Measurements from ENCODE around the gene SERPINI1.

Gene SERPINI1

DNA sequence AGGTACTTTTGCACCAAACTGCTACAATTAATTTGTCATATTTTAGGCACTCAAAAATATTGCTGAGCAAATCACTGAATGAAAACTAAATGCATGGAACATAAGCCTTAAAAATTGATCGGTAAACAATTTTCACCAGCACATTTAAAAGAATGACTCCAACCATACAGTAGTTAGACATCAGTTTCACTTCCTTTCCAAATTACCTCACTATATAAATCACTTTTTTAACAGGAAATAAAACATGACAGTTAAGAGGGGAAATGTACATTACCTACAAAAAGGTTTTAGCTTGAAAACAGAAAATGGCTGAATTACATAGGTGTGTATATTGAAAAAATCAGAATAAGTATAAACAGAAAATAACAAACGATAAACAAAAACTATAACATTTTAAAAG lies 108.4 kb downstream of the SERPINI1 start:
- DNase-seq (ENCODE audit: low read depth in 2 of 3, low spot score in 2 of 3), result no peak

DNA sequence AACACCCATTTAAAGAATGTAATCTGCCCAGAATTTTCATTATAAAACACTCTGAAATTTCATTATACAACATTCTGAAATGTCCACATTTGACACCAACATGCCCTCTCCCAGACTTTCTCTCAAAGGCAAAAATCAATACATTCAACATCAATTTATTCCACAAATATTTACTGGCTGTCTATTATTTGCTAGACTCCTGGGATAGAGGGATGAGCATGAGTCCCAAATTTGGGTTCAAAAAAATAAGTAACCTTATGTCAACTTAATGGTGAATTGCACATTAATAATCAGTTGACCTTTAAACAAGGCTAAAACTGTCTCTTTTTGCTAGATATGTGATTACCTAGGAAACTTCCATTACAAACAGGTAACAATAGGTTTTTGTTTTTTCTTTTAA lies 109.0 kb downstream of the SERPINI1 start:
- no peak for DNase-seq (ENCODE audit: low read depth in 2 of 3, low spot score in 2 of 3)

DNA sequence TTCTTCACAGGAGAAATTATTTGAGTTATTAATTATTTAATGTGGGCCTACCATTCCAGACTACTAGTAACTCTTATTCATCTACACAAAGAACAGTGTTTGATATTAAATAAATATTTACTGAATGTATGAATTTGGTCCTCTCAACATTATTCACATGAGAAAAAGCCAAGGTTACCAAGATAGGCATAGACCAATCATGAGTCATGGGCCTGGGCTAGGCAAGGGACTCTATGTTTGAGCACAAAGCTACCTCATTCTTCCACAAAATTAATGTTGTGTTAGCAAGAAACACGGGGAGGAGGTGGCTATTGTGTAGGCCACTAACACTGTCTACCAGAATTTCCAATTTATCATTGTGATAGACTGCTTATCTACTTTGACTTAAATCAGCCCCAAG lies 115.7 kb downstream of the SERPINI1 start:
- DNase-seq (ENCODE audit: low read depth in 2 of 3, low spot score in 2 of 3), result no peak

DNA sequence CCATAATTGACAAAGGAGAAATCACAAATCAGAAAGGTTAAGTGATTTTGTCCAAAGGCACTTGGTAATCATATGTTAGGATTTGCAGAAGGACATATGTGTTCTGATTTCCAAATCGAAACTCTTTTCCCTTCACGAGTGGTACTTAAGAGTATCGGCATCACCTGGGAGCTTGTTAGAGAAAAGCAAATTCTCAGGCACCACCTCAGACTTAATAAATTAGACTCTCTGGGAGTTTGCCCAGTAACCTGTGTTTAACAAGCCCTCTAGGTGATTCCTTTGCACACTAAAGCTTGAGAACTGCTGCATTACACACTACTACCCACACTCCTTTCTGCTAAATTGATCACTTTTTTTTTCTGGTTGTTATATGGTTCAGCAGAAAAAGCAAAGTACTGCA lies 116.2 kb downstream of the SERPINI1 start:
- DNase-seq (ENCODE audit: low read depth in 2 of 3, low spot score in 2 of 3), result no peak

DNA sequence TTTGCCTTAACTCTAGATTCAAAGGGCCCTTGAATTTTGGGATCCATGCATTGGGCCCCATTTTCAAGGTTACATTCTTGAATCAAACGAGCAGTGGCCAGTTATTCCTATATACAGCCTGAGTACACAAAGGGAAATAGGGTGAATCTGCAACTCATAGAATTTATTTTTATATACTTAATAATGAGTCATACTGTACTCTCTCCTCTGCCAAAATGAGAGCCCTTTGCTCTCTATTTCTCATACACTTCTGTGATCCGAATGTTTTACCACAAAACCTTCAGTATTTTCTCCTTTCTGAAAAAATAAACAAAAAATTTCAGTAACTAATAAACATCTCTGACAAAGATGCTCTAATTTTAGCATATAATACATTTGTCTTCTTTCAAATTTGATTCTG lies 116.7 kb downstream of the SERPINI1 start:
- DNase-seq (ENCODE audit: low read depth in 2 of 3, low spot score in 2 of 3), result no peak

DNA sequence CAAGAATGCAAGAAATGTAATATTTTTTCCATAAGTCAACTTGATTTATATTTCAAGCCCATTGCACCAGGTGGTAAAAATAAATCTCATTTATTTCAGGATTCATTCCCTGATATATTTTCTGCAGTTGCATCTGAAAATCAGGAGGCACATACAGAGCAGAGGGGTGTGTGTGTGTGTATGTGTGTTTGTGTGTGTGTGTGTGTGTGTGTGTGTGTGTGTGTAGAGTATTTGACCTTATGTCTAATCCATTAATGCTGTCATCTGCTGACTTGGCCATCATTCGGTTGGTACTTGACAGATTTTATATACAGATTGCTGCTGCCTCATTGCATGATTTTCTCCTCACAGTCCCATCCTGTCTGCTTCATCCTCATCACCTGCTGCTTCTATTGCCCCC lies 118.5 kb downstream of the SERPINI1 start:
- DNase-seq (ENCODE audit: low read depth in 2 of 3, low spot score in 2 of 3), result no peak

DNA sequence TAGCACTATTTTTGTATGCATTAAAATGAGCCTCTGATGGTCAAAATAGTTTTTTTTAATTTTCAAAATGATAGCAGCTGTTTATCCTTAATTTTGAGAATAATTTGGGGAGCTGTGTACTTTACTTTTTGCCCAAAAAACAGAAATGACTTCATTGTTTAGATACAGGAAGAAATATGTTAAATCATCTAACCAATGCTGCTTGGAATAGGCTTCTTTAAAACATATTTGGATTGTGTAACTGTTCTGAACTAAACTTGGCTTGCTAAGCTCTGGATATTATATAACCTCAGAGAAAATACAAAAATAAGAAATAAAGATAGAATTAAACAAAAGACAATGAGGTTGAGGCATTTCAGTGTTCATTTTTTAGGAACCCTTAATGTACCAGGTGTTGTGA lies 119.3 kb downstream of the SERPINI1 start:
- no peak for DNase-seq (ENCODE audit: low read depth in 2 of 3, low spot score in 2 of 3)

DNA sequence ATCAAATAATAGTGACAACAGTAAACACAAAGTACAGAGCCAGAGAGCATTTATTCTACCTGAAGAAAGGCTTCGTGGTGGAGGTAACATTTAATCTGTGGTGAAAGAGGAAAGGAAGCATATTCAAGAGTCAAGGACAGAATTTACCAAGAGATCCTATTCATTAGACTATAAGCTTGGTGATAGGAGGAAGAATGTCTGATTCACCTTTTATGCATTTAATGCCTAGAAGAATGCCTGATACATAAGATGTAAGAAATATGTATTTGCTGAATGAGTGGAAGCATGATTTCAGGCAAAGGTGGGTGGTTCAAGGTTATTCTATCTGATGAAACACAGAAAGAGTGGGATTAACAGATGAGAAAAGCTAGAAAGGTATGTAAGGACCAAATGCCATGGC lies 119.8 kb downstream of the SERPINI1 start:
- DNase-seq (ENCODE audit: low read depth in 2 of 3, low spot score in 2 of 3), result no peak

DNA sequence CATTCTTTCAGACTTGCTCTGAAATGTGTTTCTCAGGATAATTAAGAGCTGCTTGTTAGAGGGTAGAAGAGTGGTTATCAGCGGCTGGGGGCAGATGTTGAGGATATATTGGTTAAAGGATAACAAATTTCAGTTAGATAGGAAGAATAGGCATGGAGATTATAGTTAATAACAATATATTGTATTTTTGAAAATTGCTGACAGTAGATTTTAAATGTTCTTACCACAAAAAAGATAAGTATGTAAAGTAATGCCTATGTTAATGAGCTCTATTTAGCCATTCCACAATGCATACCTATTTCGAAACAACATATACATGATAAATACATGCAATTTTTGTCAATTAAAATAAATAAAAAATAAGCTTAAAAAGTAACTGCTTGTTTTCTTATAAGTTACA lies 123.3 kb downstream of the SERPINI1 start:
- DNase-seq (ENCODE audit: low read depth in 2 of 3, low spot score in 2 of 3), result no peak

DNA sequence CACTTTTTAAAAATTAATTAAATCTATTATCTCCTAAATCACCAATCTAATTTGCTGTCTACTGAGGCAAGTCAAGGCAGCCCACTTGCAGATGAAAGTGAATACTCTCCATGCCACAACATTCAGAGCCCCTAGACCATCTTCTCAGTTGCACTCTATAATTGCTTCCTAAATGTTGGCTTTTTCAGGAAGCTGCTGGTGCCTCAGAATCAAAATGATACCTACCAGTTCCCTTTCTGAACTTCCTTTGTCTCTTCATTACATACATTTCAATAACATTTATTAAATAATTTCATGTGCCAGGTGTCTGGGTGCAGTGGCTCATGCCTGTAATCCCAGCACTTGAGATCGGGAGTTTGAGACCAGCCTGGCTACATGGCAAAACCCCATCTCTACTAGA lies 124.1 kb downstream of the SERPINI1 start:
- DNase-seq (ENCODE audit: low read depth in 2 of 3, low spot score in 2 of 3), result no peak

DNA sequence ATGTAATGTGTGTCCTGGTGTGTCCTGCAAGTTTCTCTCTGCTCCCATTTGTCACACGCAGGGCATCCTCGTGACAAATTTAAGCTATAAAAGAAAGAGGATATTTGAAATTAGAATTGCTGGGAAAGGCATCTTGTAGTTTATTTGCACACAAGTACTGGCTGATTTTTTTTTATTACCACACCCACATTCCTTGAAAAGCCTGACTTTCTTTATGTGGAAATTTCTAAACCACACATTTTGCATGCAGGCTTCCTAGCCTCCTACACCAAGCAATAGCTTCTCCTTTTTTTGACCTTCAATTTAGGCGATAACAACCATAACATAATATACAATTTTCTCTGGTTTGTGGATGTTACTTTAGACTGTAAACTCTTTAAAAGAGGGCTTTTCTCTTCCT lies 126.1 kb downstream of the SERPINI1 start:
- DNase-seq (ENCODE audit: low read depth in 2 of 3, low spot score in 2 of 3), result no peak

DNA sequence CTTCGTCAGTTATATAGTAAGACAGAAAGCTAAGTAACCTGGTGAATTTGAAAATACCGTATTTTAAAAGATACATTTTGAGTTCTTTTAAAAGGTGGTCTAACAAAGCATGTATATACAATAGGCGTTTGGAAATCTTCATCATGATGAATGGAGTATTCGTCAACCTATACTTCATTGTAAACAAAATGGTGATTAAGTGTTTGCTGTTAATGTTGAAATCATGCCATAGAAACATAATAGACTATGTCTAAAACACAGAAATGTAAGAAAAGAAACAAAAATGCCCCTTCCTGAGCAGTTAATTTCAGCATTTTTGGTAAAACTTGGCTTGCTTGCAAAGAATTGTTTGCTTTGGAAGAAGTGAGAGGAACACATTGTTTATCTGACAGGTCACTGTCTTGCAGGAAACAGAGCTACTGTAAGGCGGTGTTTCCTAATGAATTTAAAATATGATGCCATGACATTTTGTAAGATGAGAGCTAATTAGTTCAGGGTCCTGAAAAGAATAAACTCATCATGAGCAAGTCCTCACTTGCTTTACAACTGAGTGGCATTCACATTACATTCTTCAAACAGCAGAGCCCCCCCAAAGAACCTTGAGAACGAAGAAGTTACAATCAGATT lies 126.7 kb downstream of the SERPINI1 start:
- no peak for DNase-seq (ENCODE audit: low read depth in 2 of 3, low spot score in 2 of 3)

DNA sequence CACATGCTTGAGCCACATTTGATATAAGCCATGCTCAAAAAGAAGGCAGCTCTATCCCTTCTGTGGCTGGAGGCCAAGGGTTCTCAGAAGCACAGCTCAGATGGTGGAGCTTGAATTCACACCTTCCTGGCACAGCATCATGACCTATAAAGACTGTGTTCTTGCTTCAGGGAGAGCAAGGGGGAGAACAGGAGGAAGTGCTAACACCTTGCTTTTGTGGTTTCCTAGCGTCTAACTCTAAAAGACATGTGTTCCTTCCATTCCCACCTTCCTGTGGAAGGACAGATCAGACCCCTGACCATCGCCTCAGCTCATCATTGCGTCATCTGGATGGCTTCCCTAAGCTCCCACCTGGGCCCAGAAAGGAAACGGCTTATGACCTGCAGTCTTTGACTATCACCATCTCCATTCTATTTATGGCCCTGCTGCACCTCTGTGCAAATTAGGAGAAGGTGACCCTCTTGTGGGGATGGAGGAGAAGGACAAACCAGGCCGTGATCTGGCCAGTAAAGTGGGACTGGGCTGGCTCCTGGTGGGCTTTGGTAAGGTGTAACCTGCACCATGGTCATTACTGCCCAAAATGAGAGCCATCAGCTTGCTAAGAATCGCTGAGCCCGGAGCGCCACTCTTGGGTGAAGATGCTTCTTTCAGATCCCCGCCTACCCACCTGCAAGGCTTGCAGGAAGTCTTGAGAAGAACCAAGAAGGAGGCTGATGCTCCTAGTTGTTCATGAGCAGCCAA lies 128.5 kb downstream of the SERPINI1 start:
- no peak for DNase-seq (ENCODE audit: low read depth in 2 of 3, low spot score in 2 of 3)

DNA sequence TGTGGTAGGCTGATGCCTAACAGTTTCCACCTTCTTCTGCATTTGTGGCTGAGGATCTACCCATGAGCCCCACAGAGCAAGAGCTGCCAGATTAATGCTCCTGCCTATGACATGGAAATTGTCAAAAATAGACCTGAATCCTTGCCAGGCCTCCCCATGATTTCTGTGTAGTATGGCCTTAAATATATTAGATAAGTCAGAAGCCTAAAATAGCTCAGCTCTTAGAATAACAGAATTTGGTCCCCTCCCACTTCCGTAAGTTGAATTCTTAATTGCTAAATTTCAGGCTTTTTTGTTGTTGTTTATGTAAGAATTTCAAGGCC lies 129.0 kb downstream of the SERPINI1 start:
- DNase-seq (ENCODE audit: low read depth in 2 of 3, low spot score in 2 of 3), result no peak

DNA sequence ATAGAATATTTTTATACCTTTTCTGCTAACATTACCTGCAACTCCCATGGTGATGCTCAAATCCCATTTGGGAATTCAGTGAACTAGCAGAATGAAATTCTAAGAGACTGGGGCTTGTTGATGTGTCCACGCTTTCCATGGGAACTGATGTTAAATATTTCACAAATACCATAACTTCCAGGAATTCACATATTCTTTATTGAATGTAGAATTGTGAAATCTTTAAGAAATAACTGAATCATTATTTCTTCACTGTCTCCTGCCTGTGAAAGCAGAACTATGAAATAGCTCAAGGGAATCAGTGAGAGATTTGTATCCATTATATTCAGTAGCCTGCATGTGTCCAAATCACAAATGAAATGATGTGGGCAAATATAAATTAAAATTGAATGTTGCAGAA lies 130.8 kb downstream of the SERPINI1 start:
- no peak for DNase-seq (ENCODE audit: low read depth in 2 of 3, low spot score in 2 of 3)

DNA sequence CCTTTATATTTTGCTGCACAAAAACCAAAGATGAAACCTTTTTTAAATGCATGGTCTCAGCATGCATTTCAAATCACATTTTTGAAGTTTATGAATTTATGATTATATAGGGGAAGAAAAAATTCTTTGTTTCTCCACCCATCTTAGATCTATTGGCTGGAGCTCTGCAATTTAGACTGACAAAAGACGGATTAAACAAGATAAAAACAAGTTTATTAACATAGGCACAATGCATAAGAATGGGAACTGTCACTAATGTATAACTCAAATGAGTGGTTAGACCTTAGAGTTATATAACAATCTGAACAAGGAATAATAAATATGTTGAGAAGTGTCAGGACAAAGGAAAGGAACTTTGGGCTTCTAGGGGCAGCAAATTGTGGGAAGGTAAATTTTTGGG lies 132.5 kb downstream of the SERPINI1 start:
- no peak for DNase-seq (ENCODE audit: low read depth in 2 of 3, low spot score in 2 of 3)

DNA sequence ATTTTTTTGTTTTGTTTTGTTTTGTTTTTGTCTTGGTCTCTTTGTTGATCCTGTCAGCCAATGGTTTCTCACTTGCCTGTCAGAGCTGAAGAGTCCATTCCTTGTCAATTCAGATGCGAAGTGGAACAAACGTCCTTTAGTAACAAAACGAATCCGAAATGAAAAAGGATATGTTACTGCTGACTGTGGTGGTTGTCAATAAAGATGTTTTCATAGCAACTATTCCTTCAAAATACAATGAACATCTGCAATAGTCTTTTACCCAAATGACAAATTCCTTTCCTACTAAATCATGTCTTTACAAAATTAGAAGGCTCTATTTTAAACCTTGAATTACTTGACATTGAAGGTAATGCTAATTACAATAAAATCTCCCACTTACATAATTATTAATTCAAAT lies 134.7 kb downstream of the SERPINI1 start:
- no peak for DNase-seq (ENCODE audit: low read depth in 2 of 3, low spot score in 2 of 3)

DNA sequence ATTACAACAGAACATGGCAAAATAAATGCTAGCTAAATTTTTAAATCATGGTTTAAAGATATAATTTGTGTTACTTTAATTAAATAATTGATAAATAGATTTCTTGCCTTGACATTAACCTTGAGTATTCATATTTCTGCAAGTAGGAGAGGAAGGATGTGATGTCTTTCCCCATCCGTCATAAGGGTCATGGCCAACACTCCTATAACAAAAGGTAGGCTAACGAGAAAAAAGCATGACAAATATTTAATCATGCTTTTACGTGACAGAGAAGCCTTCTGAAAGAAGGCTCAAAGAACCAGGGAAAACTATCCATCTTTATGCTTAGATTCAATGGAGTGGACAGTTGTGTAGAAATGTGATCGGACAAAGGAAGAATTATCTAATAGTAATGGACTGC lies 135.2 kb downstream of the SERPINI1 start:
- no peak for DNase-seq (ENCODE audit: low read depth in 2 of 3, low spot score in 2 of 3)

DNA sequence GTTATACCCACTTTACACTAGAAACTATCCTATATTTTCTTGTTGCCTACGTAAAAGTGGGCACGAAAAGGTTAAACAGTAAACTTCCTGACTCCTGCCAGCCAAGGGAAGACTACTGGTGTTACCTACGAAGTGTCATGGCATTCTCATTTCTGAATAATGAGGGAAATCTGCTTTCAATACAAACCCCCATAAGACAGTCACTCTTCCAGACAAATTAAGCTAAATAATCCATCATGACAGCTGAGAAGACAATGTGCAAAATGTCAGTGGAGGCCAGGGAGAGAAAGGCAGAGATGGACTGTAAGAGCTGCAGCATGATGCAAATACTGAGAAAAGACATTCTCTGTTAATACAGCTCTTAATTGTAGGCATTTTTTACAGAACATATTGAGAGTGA lies 136.5 kb downstream of the SERPINI1 start:
- no peak for DNase-seq (ENCODE audit: low read depth in 2 of 3, low spot score in 2 of 3)

DNA sequence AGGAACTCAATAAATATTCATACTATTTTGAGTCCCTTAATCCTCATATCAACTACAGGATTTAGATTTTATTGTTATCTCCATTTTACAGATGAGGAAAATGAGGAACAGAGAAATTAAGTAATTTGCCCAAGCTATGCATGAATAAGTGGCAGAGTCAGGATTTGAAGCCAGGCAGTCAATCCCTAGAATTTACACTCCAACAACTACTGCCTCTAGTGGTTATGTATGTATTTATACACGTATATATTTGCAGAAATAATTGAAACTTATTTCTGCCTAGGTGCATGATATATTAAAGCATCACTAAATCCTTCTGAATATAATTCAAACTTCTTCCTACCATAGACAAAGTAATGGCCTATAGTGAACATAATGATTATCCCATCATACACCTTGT lies 137.4 kb downstream of the SERPINI1 start:
- no peak for DNase-seq (ENCODE audit: low read depth in 2 of 3, low spot score in 2 of 3)

DNA sequence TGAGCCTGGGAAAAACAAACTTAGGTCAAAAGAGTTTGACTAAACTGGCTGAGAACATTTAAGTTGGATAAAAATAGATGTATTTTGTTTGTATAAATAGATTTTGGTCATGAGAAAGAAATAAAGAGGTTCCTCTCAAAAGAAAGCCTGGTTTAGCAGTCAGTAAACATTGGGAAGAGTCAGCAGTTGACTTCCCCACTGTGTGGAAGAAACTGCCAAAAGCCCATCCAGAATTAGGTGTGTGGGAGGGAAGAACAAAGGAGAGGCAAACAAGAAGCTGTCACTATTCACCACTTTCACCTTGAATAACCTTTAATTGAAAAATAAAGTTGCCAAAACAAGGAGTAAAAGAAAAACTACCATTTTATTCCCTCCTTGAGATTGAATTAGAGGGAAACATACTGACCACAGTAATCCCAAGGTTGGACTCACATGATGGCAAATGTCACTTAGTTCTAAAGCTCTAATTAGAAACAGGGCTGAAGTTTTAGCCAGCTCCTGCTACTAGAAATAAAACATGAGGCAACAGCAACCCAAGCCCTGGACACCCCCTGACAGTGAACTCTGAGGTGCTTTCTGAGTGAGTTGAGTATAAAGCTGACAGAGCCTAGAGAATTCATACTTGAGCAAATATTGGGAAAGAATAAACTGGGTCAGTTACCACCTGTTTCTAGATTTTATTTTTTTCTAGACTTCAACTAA lies 139.3 kb downstream of the SERPINI1 start:
- no peak for DNase-seq (ENCODE audit: low read depth in 2 of 3, low spot score in 2 of 3)

Data from activated CD8-positive, alpha-beta memory T cell treated with anti-CD3 and anti-CD28 coated beads for 48 hours (primary cell).